Activated effector memory CD4-positive, alpha-beta T cell treated with Interleukin-2 at 50 U/mL for 16 hours (primary cell): ENCODE data around the gene DNAJC6.
A peak's percentile ranks its signal among the peaks of the same experiment; 100 is the strongest.
"Not testable (repeated sequence)": the region's sequence is repeated elsewhere in the genome, so short reads cannot be mapped to it uniquely, and the experiment has no call there.

Experiments used
- DNase-seq: peaks from one replicate; pipeline ENCODE4 v3.0.0-alpha.2; 2020

The DNAJC6 gene

GRCh38 chr1:65309304-65310077 is at the start of gene DNAJC6:
Gene DNAJC6 (plus strand): TSS chr1:65309543. CDS start chr1:65309746, 203 bp downstream.
- DNase-seq, result peak; percentile 2

- no peak for DNase-seq
Observed at GRCh38 chr1:65259816-65260215, 49.5 kb upstream of the DNAJC6 start.

GRCh38 chr1:65260851-65261473 is 48.4 kb upstream of the DNAJC6 start:
- no peak for DNase-seq

GRCh38 chr1:65263286-65263685 is 46.1 kb upstream of the DNAJC6 start:
- no peak for DNase-seq

- no peak for DNase-seq
Observed at GRCh38 chr1:65264197-65264929, 45.0 kb upstream of the DNAJC6 start.

GRCh38 chr1:65265296-65265650 is 44.1 kb upstream of the DNAJC6 start:
- DNase-seq, result no peak

GRCh38 chr1:65265651-65266351 is 43.5 kb upstream of the DNAJC6 start:
- peak; percentile 8 for DNase-seq

GRCh38 chr1:65266476-65266875 is 42.9 kb upstream of the DNAJC6 start:
- DNase-seq, result no peak

- no peak for DNase-seq
Observed at GRCh38 chr1:65267271-65267670, 42.1 kb upstream of the DNAJC6 start.

- DNase-seq, result no peak
Observed at GRCh38 chr1:65267683-65268082, 41.7 kb upstream of the DNAJC6 start.

- no peak for DNase-seq
Observed at GRCh38 chr1:65269612-65270011, 39.7 kb upstream of the DNAJC6 start.

- no peak for DNase-seq
Observed at GRCh38 chr1:65276197-65276939, 33.0 kb upstream of the DNAJC6 start.

- DNase-seq, result no peak
Observed at GRCh38 chr1:65277605-65278347, 31.6 kb upstream of the DNAJC6 start.

GRCh38 chr1:65278376-65279069 is 30.8 kb upstream of the DNAJC6 start:
- no peak for DNase-seq

- no peak for DNase-seq
Observed at GRCh38 chr1:65279070-65279779, 30.1 kb upstream of the DNAJC6 start.

- DNase-seq, result no peak
Observed at GRCh38 chr1:65281846-65282245, 27.5 kb upstream of the DNAJC6 start.

GRCh38 chr1:65284229-65284628 is 25.1 kb upstream of the DNAJC6 start:
- no peak for DNase-seq

GRCh38 chr1:65289449-65289848 is 19.9 kb upstream of the DNAJC6 start:
- DNase-seq, result no peak

- DNase-seq, result not testable (repeated sequence)
Observed at GRCh38 chr1:65291818-65292217, 17.5 kb upstream of the DNAJC6 start.

- DNase-seq, result no peak
Observed at GRCh38 chr1:65292861-65293593, 16.3 kb upstream of the DNAJC6 start.
